ENCODE data around the gene TNFRSF1A.
A peak's percentile ranks its signal among the peaks of the same experiment; 100 is the strongest.

Gene TNFRSF1A

GRCh38 chr12:6341417-6342139, at the start of gene TNFRSF1A:
Gene TNFRSF1A (minus strand): TSS chr12:6342076. CDS start chr12:6341814, 262 bp downstream.
- DNase-seq, result peak; percentile 81

- no peak for DNase-seq
Observed at GRCh38 chr12:6391013-6391412, 49.1 kb upstream of the TNFRSF1A start.

GRCh38 chr12:6390084-6390799, 48.4 kb upstream of the TNFRSF1A start:
- no peak for DNase-seq

- DNase-seq, result no peak
Observed at GRCh38 chr12:6387541-6387940, 45.7 kb upstream of the TNFRSF1A start.

GRCh38 chr12:6386491-6386890, 44.6 kb upstream of the TNFRSF1A start:
- no peak for DNase-seq

- no peak for DNase-seq
Observed at GRCh38 chr12:6386038-6386437, 44.2 kb upstream of the TNFRSF1A start.

- DNase-seq, result no peak
Observed at GRCh38 chr12:6384499-6385436, 42.9 kb upstream of the TNFRSF1A start.

GRCh38 chr12:6383572-6384498, 42.0 kb upstream of the TNFRSF1A start, which contains the start of gene LTBR:
Gene LTBR (plus strand): TSS chr12:6384162. CDS start chr12:6384359, 197 bp downstream.
- no peak for DNase-seq

- DNase-seq, result no peak
Observed at GRCh38 chr12:6382982-6383381, 41.1 kb upstream of the TNFRSF1A start.

- no peak for DNase-seq
Observed at GRCh38 chr12:6382371-6382770, 40.5 kb upstream of the TNFRSF1A start.

- no peak for DNase-seq
Observed at GRCh38 chr12:6380141-6381121, 38.6 kb upstream of the TNFRSF1A start.

- no peak for DNase-seq
Observed at GRCh38 chr12:6378709-6379472, 37.0 kb upstream of the TNFRSF1A start.

GRCh38 chr12:6377667-6377994, 35.8 kb upstream of the TNFRSF1A start:
- no peak for DNase-seq

GRCh38 chr12:6376870-6377666, 35.2 kb upstream of the TNFRSF1A start:
- DNase-seq, result no peak

- no peak for DNase-seq
Observed at GRCh38 chr12:6376079-6376869, 34.4 kb upstream of the TNFRSF1A start.

- no peak for DNase-seq
Observed at GRCh38 chr12:6375269-6376078, 33.6 kb upstream of the TNFRSF1A start, which contains the start of gene SCNN1A. Gene SCNN1A (minus strand): TSS chr12:6375563. CDS start chr12:6374783, 780 bp downstream.

GRCh38 chr12:6374786-6375160, 32.9 kb upstream of the TNFRSF1A start:
- DNase-seq, result no peak

All from activated CD8-positive, alpha-beta memory T cell treated with anti-CD3 and anti-CD28 coated beads for 24 hours (primary cell).